Measurements from ENCODE around the gene MRGPRE.

MRGPRE gene

DNA sequence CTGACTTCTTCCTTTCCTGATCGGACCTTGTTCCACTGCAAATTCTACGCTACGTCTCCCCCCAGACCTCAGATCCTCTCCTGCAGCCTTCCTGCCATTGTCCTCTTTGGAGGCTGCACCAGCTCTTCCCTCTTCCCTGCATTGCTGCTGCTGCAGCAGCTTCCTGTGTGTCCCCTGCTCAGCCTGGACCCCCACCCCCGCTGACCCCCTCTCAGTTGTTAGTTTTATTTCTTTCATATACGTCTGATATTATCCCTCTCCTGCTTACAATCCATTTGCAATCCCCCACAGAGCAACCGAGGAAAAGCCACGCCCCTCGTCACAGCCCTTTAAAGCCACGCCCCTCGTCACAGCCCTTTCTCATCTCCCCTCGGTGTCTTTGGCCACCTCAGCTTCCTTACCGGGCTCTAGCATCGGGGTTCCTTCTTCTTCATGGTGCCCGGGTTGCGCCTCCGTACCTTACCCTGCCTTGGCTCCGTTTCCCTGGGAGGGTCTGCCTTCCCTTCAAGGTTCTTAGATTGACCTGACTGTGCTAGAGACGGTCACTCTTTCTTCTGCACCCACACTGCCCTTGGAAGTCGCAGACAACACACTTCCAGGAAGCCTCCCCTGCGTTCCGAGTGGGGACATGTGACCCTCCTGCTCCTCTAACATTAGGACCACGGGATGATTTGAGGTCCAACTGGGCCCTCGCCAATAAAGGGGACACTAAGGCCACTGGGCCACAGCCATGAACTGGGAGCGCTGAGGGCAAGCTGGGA, 18.4 kb downstream of the MRGPRE start:
- no peak for DNase-seq (ENCODE audit: low spot score)

DNA sequence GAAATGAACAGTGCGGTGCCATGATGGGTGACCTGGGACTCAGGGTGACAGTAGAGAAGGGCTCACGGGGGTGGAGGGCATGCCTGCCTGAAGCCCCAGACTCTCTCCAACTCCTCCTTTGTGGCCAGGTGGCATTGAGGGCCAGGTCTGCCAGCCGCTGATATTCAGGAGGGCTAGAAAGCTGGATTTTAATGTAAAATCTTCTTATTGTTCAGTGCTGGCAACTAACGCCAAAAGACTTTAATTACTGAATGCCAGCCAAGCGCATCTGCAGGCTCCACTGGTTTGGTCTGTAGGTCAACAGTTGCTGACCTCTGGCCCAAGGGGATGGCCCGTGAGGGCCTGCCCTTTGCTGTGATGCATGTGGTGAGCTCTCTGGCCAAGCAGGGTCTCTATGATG, 23.9 kb downstream of the MRGPRE start:
- no peak for DNase-seq (ENCODE audit: low spot score)

DNA sequence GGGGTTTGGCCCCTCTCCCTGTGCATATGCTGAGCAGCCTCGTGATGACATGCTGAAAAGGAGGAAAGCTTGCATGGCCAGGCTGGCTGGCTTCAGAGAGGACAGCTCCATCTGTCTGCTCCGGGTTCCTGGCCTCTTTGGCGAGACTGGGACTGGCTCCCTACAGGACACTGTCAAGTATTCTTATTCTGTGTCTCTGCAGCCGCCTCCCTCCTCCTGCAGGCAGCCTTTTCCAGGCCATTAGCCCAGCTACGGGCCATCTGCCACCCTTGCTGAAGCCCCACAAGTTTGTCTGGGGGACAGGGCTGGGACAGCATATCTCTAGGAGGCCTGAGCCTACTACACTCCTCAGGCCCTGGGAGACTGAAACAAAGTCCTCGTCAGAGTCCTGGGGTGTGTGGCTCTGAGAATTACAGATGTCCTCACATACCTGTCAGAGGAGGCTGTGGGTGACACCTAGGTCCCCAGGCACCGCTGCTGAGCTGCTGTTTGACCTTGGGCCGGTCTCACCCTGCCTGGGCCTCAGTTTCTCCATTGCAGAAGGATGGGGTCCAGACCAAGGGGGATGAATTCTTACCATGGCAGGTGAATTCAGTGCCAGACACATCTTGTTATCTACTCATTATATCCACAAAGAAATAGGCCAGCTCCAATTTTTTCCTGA, 24.6 kb downstream of the MRGPRE start:
- DNase-seq (ENCODE audit: low spot score), result no peak

DNA sequence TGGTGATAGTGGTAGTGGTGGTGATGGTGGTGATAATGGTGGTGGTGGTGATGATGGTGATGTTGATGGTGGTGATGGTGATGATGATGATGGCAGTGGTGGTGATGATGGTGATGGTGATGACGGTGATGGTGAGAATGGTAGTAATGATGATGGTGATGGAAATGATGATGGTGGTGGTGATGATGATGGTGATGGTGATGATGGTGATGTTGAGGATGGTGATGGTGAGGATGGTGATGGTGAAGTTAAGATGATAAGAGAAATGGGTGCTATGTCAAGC, 25.4 kb downstream of the MRGPRE start:
- DNase-seq (ENCODE audit: low spot score), result no peak

DNA sequence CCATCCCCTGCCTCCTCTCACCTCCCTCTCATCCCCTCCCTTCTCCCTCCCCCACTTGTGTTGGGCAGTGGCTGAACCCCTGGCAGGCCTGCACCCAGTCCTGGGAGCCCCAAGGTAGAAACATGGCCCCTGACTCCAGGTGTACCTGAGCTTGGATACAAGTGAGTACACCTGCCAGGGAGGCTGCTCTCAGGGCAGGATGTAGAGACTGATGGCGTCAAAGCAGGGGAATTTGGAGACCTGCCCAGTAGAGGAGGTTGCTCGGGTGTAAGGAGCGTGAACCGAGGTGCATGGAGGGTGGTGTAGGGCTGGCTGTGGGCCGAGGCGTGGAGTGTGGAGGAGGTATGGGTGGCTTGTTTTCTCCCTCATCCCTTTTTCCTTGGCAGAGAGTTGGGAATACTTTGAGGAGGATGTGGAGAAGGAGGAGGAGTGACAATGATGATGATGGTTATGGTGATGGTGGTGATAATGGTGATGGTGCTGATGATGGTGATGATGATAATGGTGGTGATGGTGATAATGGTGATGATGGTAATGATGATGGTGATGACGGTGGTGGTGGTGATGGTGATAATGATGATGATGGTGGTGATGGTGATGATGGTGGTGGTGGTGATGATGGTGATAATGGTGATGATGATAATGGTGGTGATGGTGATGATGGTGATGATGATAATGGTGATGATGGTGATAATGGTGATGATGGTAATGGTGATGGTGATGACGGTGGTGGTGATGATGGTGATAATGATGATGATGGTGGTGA, 25.9 kb downstream of the MRGPRE start:
- DNase-seq (ENCODE audit: low spot score), result no peak

DNA sequence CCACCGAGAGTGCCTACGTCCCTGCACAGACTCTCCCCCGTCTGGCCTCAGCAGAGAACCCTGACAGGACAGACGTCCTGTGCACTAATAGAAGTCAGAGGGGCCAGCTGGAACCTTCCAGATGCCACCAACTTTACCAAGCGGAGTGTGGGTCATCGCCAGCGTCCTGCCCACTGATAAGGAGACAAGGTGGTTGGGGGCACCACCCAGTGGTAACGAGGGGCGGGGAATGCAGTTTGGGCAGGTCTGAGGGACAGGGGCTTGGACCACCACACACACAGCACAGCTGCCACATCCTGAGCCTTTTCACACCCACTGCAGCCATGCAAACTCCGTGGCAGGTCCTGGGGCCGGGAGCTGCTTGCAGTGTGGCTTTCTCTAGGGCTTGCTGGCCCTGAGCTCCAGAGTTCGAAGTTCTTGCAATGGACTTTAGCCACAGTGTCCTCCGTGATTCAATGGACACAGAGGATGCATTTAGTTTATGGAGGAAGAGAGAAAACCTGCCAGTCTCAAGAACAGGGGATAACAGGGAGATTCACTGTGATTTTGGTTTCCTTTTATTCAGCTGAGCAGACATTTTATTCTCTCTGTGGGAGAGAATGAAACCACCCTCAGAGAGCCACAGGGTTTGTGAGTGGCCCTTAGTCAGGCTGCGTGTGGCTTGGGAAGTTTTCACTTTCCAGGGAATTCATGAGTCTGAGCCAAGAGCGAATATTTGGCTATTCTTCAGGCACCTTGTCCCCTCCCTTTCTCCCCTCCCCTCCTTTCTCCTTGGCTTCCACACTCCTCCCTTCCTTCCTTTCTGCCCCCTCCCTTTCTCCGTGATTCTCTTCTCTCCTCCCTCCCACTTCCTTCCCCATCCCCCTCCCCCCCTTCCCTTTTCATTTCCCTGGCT, 26.7 kb downstream of the MRGPRE start:
- no peak for DNase-seq (ENCODE audit: low spot score)

DNA sequence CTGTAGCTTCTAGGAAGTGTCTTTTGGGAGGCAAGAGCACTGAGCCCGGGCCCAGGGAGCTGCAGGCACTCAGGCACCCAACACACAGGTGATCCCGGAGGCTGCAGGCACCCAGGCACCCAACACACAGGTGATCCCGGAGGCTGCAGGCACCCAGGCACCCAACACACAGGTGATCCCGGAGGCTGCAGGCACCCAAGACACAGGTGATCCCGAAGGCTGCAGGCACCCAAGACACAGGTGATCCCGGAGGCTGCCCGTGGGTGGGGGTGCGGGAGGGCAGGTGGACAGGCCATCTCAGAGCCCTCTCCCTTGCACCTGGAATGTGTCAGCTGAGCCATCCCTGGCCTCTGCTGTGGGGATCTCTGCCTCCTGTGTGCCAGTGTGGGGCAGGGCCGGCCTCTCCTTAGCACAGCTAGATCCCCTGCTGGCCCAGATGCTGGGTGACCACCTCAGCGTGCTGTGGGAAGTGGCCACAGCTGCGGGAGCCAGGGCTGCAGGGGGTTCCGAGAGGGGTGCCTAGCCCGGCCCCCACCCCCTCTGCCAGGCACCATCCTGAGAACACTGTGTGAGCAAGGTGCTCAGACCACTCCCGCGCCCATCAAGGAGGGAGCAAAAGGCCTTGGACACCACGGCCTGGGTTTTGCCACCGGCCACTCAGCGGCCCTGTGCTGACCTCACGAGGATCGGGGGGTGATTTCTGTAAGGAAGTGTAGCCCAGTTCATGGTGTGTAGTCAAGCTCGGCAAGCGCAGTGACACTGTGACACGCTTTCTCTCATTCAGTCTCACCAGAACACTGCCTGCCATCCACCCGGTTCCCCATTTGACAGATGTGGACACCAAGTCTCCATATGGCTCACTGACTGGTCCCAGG, 27.8 kb downstream of the MRGPRE start:
- DNase-seq (ENCODE audit: low spot score), result no peak

DNA sequence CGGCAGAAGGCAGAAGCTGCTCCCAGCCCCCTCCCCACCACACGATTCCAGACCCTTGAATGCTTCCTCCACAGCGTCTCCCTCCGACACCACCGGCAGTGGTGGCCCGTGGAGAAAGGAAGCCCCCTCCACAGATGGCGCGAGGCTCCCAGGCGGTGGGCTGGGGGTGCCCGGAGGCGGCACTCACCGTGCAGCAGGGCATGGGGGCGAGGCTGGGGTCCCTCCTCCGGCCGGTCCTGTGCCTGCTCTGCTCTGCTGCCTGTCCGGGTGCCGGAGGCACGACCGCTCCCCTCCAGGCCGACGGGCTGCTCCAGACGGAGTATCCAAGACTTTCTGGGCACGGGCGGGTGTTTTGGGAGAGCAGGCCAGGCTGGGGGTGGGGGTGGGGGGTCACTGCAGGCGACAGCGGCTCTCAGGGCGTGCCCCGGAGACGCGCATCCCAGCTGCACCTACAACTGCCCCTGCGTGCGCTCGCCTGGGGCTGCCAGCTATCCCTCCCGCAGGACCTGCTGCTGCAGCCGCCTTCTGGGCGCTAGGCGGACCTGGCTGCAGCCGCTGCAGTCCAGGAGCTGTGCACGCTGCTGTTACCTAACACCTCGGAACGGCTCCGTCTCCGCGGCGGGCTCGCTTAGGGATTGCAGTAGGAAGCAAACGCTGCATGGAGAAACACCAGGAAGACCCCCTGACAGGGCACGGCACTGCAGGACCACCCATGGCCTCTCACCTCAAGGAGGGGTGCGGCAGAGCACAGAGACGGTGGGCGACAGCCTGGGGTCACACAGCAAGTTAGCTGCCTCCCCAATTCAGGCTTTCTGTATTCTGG, 28.8 kb downstream of the MRGPRE start:
- DNase-seq (ENCODE audit: low spot score), result no peak

DNA sequence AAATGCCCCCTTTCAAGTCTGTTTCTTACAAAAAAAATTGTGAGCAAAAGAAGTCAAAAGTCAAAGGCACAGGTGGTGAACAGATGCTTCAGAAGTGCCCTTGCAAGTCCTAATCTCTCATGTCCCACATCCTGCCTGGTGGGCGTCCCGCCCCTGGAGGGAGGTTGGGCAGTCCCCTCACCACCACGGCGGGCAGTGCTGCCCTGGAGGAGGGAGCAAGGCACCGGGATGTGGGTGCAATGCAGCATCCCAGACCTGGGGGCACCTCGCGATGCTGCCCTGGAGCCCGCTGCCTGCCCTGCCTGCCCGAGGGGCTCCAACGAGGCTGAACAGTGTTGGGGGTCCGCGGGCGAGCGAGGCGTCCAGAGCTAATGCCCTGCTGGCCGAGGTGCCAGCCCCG, 29.5 kb downstream of the MRGPRE start:
- DNase-seq (ENCODE audit: low spot score), result no peak

DNA sequence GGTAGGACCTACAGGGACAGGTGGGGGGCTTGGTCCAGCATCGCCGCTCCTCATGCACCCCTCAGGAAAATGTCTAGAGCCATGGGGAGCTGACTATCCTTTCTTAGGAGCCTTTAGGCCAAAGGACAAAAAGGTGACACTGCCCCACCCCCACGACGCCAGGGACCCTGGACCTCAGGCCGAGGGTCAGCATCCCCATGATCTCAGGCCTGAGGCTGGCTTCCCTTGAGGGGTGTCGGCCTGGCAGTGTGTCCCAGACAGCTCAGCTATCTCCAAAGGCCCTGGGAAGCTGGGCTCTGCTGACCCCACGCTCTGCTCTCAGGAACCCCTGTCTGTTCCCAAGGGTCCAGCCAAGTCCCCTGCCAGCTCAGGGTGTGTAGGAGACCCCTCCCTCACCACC, 29.9 kb downstream of the MRGPRE start:
- no peak for DNase-seq (ENCODE audit: low spot score)

DNA sequence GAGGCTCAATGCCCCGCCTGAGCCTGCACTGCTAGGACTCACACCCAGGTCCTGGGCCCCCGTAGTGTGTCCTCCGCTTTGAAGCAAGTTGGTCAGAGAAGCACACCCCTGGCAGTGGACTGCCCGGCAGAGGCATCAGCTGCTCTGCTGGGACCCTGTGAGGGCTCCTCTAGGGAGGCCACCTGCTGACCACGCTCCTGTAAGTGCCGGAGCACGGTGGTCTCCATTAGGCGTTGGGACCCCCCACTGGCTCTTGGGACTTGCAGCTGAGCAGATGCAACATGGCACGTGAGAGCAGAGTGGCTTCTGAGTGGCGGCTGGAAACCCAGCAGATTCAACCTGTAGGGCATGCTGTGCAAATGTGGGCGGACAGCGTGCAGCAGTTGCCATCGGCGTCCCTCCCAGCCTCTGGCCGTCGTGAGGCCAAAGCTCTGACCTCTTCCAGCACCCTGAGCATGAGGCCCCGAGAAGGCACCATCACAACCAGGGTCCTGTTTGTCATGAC, 30.5 kb downstream of the MRGPRE start:
- no peak for DNase-seq (ENCODE audit: low spot score)

DNA sequence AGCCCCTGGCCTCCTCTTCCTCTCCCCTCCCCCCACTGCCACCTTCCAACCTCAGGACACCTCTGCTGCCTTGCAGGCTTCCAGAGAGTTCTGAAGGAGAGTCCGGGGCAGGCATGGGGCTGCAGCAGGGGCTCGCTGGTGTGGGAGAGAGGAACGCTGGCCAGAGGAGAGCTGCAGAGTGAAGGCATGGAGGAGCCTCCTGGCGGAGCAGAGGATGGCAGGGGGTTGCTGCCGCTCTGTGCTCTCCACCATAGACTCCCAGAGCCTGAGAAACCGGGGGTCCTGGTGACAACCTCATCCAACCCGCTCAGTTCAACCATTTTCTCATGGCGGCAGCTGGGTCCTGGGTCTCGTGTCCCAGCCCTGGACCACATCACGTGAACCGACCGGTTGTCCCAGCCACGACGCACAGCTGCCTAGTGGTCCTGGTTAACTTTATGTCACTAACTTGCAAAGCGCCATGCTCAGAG, 31.1 kb downstream of the MRGPRE start:
- DNase-seq (ENCODE audit: low spot score), result no peak

DNA sequence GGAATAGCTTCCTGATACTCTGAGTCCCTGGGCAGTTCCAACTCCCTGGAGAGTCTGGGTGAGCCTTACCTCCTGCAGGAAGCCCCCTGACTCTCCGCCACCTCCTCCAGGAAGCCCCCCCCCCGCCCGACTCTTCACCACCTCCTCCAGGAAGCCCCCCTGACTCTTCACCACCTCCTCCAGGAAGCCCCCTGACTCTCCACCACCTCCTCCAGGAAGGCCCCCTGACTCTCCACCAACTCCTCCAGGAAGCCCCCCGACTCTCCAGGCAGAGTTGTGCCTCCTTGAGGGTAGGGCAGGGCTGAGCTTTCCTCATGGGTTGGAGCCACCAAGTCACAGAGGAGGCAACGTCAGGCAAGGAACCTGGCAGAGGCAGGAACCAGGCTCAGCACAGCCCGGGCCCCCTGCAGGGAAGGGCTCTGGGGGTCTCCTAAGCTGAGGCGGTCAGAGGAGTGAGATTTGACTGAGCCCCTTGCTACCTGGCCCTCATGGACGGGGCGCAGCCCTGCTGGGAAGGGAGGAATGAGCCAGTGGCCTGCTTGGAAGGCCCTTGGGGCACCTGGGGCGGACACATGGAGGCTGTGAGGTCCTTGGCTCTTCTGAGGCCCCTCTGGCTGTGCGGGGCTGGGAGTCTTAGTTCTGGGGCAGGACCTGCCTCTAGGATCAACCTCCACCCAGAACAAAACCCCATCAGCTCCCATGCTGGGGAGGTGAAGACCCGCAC, 31.7 kb downstream of the MRGPRE start:
- DNase-seq (ENCODE audit: low spot score), result no peak

DNA sequence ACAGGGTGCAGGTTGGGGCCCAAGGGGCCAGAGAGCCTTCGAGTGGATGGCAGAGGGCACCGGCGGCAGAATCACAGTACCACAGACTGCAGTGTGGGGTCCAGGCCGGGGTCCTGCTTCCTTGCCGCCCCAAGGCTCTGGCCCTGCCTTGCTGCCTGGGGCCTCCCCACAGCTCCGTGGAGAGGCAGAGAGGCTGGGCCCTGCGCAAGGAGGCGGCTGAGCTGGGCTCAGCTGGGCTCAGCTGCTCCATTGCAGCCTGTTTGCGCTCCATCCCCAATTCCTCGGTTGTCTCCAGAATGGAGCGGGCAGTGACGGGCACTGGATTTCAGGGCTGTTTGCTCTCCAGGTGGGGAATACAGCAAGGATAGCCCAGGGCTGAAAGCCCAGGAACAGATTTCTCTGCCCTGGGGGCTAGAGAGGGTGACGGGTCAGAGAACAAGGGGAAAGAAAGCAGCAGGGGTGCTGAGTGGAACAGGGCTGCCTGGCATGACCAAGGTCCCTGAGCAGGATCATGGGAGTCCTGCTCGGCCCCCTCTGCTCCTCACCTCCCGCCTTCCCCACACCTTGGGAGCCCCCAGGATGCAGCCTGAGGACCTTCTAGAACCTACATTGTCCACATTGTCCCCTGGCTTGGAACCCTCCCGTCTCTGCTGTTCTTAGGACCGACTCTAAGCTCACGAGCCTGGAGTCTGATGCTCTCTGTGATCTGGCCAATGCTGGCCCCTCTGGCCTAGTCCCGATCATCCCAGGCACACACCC, 32.5 kb downstream of the MRGPRE start:
- DNase-seq (ENCODE audit: low spot score), result no peak

DNA sequence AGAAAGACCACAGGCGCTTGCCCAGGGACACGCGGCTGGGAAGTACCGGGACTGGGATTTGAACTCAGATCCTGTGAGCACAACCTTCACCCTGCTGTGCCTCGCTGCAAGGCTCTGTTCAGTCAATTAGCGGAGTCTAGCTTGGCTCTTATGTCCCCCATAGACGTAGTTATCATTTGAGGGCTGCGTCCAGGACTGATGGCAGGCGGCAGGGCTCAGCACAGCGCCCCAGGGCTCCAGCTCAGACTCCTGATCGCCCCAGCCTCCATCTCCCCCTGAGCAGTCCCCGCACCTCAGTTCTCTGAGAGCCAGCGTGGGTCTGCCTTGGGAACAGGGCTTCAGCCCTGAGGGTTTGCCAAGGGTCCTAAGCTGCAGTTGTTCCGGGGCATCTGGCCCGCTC, 33.4 kb downstream of the MRGPRE start:
- no peak for DNase-seq (ENCODE audit: low spot score)

DNA sequence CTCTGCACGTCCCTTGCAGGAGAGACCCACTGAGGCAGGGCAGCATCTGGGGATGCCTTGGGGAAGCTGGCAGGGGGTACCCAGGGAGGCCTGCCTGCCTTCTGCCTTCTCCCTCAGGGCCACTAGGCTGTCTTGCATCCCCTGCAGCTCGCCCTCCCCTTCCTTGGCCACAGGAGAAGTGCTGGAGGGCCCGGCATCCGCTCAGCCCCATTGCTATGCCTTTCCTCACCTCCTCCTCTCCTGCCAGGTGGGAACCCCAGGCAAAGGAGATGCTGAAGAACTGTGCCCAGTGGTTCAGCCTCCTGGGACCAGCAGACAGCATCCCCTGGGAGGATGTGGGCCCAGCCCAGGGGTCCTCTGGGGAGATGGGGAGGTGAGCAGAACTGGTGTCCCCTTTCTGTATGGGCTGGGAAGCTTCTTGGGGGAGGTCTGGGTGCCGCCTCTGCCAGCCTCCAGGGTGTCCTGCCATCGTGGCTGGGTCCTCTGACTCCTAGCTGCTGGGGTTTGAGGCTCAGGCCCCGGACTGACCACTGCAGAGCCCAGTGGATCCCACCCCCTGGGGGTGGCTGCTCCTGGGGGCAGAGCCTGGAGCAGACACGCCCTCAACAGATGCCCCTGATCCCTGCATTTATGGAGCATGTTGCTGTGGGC, 34.2 kb downstream of the MRGPRE start:
- DNase-seq (ENCODE audit: low spot score), result no peak

DNA sequence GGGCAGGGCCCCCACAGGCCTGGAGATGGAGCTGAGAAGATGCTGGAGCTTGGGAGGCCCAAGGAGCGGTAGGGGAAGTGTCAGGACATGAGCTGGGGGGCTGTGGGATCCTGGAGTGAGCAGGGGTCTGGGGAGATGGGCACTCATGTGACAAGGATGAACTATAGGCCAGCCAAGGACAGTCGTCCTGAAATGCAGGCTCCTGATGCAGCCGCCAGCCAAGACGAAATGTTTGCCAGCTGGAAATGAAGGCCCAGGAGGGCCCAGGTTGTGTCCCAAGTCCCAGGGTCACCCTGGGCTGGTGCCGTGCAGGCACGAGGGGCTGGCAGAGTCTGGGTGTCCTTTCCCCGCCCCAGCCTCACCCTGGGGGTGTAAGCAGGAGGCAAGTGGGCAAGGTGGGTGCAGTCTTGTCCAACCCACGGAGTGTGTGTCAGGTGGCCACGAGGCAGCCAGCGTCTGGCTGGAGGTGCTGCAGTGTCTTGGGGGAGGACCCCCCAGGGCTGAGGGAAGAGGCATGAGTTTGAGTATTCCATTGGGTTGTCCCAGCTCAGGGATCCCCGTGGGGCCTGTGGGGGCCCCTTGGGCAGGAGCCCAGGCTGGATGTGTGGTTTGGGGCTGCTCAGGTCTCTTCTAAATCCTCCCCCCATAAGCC, 35.0 kb downstream of the MRGPRE start:
- DNase-seq (ENCODE audit: low spot score), result no peak
